Activated CD4-positive, alpha-beta T cell treated with anti-CD3 and anti-CD28 coated beads, Interleukin-2, amount 10 ng/mL, durations not matched to agents 24 days and 14 days (primary cell): Measurements from ENCODE around the gene SLC25A25. TPM values are rescaled to one million over a fixed set of nuclear protein-coding genes. Genes with fewer than 3 reads are reported as not detected.
A peak's percentile ranks its signal among the peaks of the same experiment; 100 is the strongest.
"Not testable (repeated sequence)": the region's sequence is repeated elsewhere in the genome, so short reads cannot be mapped to it uniquely, and the experiment has no call there.

Source experiments
- DNase-seq: peaks from one replicate; pipeline ENCODE4 v3.0.0; 2022
- H3K27ac Mint-ChIP-seq: one replicate; pipeline ENCODE4 v1.8.0; 2022; ENCODE audit warnings: mild to moderate bottlenecking, mixed read lengths
- H3K27me3 Mint-ChIP-seq: one replicate; pipeline ENCODE4 v1.8.0; 2022; ENCODE audit warnings: mixed read lengths
- H3K36me3 Mint-ChIP-seq: one replicate; pipeline ENCODE4 v1.8.0; 2022; ENCODE audit warnings: low read depth, mild to moderate bottlenecking, mixed read lengths
- H3K4me1 Mint-ChIP-seq: one replicate; pipeline ENCODE4 v1.8.0; 2021; ENCODE audit warnings: mixed read lengths
- H3K4me3 Mint-ChIP-seq: one replicate; pipeline ENCODE4 v1.8.0; 2022; ENCODE audit warnings: mild to moderate bottlenecking, moderate library complexity, mixed read lengths
- H3K9me3 Mint-ChIP-seq: one replicate; pipeline ENCODE4 v1.8.0; 2021; ENCODE audit warnings: mixed read lengths
- intact Hi-C: fragments of 100-400 bp; cut with micrococcal nuclease; formaldehyde crosslinking; loops from one replicate; pipeline ENCODE4 v1.15.1; 2023
- total RNA-seq: library from RNA; stranded (reverse); gene quantifications from 2 replicates; pipeline ENCODE4 v1.2.3, GENCODE V29; 2022

The SLC25A25 gene
- total RNA-seq, 1 donor from 2014 or later, result 14.0 TPM

- no peak for DNase-seq
These were observed 40.4 kb downstream of the SLC25A25 start for GRCh38 chr9:128108269-128109049.

DNA sequence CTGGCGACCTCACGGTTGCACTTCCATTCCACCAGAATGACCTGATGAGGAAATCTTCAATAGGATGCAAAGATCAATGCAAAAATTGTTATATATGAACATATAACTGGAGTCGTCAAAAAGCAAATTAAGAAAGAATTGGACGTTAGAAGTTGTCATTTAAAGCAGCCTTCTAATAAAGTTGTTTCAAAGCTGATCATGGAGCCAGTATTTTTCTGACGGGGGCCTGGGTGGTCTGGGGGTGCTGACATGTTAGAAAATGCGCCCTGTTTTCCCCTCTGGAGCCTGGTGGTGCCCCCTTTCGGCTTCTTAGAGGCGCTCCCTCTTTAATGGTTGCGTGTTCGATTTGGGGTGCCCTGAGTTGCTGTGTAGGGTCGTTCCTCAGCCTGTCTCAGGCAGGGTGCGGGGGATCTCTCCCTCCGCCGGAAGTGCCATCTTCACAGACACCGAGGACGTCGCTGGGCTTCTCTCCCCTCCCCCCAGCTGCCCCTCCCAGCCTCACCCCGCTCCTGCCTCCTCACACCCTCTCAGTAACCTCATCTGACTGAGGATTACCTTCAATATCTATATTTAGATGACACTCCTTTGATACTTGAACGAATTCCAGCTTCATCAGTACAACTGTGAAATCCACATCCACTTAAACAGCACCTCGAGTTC is 41.1 kb downstream of the SLC25A25 start:
- intact Hi-C loops, result no loop called here
- no peak for DNase-seq
- Mint-ChIP-seq H3K4me3 (no peak overlapping the region), H3K4me1 (peaks cover 3% of the 10 kb centered on the region), H3K27me3 (no peaks in the 10 kb centered on the region), H3K36me3 (peaks cover 28% of the 10 kb centered on the region), H3K9me3 (no peaks in the 10 kb centered on the region), H3K27ac (no peak overlapping the region)

More at GRCh38 chr9:128108269-128109049, 40.4 kb downstream of the SLC25A25 start:
- Mint-ChIP-seq H3K36me3 (peaks cover 33% of the 10 kb centered on the region), H3K27me3 (no peaks in the 10 kb centered on the region), H3K9me3 (no peaks in the 10 kb centered on the region), H3K27ac (no peak overlapping the region), H3K4me1 (peaks cover 6% of the 10 kb centered on the region), H3K4me3 (no peak overlapping the region)
- intact Hi-C loops, result no loop called here

DNA sequence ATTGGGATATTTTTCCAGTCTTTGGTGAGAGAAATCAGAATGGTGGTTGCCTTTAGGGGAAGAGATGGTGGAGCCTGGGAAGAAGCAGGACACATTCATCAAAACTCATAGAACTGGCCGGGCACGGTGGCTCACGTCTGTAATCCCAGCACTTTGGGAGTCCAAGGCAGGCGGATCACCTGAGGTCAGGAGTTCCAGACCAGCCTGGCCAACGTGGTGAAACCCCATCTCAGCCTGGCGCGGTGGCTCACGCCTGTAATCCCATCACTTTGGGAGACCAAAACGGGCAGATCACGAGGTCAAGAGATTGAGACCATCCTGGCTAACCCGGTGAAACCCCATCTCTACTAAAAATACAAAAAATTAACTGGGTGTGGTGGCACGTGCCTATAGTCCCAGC is 43.7 kb downstream of the SLC25A25 start:
- H3K4me1 Mint-ChIP-seq, intact Hi-C loops, H3K27me3 Mint-ChIP-seq, H3K9me3 Mint-ChIP-seq, H3K4me3 Mint-ChIP-seq, DNase-seq, H3K27ac Mint-ChIP-seq: not testable (repeated sequence)
- peaks cover 27% of the 10 kb centered on the region for H3K36me3 Mint-ChIP-seq

- H3K4me3 Mint-ChIP-seq, result no peak overlapping the region
- DNase-seq, result no peak
- no peaks in the 10 kb centered on the region for H3K9me3 Mint-ChIP-seq
- peaks cover 12% of the 10 kb centered on the region for H3K4me1 Mint-ChIP-seq
- H3K36me3 Mint-ChIP-seq, result peaks cover 24% of the 10 kb centered on the region
- H3K27me3 Mint-ChIP-seq, result no peaks in the 10 kb centered on the region
- intact Hi-C loops, result no loop called here
- no peak overlapping the region for H3K27ac Mint-ChIP-seq
These were observed 45.7 kb downstream of the SLC25A25 start for GRCh38 chr9:128113526-128114325.

GRCh38 chr9:128114326-128115186 is 46.5 kb downstream of the SLC25A25 start:
- Mint-ChIP-seq H3K27ac (no peak overlapping the region), H3K4me1 (peaks cover 11% of the 10 kb centered on the region), H3K4me3 (no peak overlapping the region), H3K36me3 (peaks cover 20% of the 10 kb centered on the region), H3K9me3 (no peaks in the 10 kb centered on the region), H3K27me3 (no peaks in the 10 kb centered on the region)
- DNase-seq, result no peak
- intact Hi-C loops, result loop anchor here (5.0 kb wide), 2 partner anchors 32 to 87 kb away; no protein-coding TSS in a partner anchor

DNA sequence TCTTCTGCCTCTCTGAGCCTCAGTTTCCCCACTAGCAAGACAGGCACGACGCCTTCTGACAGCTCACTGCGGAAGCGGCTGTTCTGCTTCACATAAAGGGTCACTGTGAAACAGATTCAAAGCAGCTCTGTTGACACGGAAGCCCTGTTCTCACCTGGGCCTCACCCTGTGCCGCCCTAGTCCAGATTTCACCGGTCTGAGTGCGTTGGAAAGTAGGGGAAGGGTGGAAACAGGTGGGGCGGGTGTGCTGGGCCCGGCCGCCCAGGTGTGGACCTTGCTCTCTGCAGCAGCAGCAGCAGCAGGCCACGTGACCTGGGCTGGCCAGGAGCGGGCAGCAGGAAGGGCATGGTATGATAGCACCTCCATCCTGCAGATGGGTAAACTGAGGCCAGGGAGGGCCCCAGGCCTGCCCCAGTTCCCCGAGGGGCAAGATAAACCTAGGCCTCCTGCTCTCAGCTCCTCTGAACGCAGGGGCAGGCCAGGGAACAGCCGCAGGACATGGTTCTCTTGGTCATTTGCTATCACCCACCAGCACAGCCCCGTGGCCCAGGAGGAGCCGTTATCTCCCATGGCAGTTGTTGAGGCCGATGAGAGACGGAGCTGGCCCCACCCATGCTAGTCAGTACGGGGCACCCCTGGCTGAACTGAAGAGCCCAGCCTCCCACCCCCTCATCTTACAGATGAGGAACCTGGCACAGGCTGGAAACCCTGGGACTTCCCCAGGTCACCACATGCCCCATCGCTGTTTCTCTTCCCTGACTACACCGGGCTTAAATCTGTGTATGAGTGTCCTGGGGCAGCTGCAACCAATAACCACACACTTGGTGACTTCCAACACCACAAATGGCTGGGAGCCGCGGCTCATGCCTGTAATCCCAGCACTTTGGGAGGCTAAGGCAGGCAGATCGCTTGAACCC is 47.4 kb downstream of the SLC25A25 start:
- no peak overlapping the region for H3K27ac Mint-ChIP-seq
- intact Hi-C loops, result loop anchor here (2.0 to 5.0 kb wide), 3 partner anchors 33 to 173 kb away; no protein-coding TSS in a partner anchor
- H3K36me3 Mint-ChIP-seq, result peaks cover 18% of the 10 kb centered on the region
- no peak overlapping the region for H3K4me3 Mint-ChIP-seq
- H3K27me3 Mint-ChIP-seq, result no peaks in the 10 kb centered on the region
- no peaks in the 10 kb centered on the region for H3K9me3 Mint-ChIP-seq
- peaks cover 9% of the 10 kb centered on the region for H3K4me1 Mint-ChIP-seq
- no peak for DNase-seq

GRCh38 chr9:128116104-128117083 is 48.4 kb downstream of the SLC25A25 start:
- no peak for DNase-seq
- Mint-ChIP-seq H3K36me3 (peaks cover 18% of the 10 kb centered on the region), H3K4me1 (peaks cover 9% of the 10 kb centered on the region), H3K9me3 (no peaks in the 10 kb centered on the region), H3K4me3 (no peak overlapping the region), H3K27ac (no peak overlapping the region), H3K27me3 (no peaks in the 10 kb centered on the region)
- intact Hi-C loops, result loop anchor here (1.0 to 5.0 kb wide), 4 partner anchors 11 to 174 kb away; partner anchors contain the start of gene PTGES2

- DNase-seq, result peak; percentile 99
- Mint-ChIP-seq H3K4me1 (peaks cover 9% of the 10 kb centered on the region), H3K9me3 (no peaks in the 10 kb centered on the region), H3K27me3 (no peaks in the 10 kb centered on the region), H3K36me3 (peaks cover 18% of the 10 kb centered on the region), H3K27ac (peak overlapping the region; percentile 29), H3K4me3 (no peak overlapping the region)
- intact Hi-C loops, result loop anchor here (1.0 to 5.0 kb wide), 4 partner anchors 9 to 175 kb away; partner anchors contain the start of gene PTGES2
These were observed 49.8 kb downstream of the SLC25A25 start for GRCh38 chr9:128117613-128118471.

GRCh38 chr9:128118472-128118857 is 50.4 kb downstream of the SLC25A25 start:
- H3K4me1 Mint-ChIP-seq, result peaks cover 9% of the 10 kb centered on the region
- DNase-seq, result no peak
- no peak overlapping the region for H3K4me3 Mint-ChIP-seq
- H3K36me3 Mint-ChIP-seq, result peaks cover 17% of the 10 kb centered on the region
- no peaks in the 10 kb centered on the region for H3K9me3 Mint-ChIP-seq
- no peaks in the 10 kb centered on the region for H3K27me3 Mint-ChIP-seq
- H3K27ac Mint-ChIP-seq, result no peak overlapping the region
- intact Hi-C loops, result loop anchor here (5.0 kb wide), 2 partner anchors 36 to 91 kb away; no protein-coding TSS in a partner anchor

- peaks cover 9% of the 10 kb centered on the region for H3K4me1 Mint-ChIP-seq
- no peaks in the 10 kb centered on the region for H3K27me3 Mint-ChIP-seq
- no peak overlapping the region for H3K4me3 Mint-ChIP-seq
- H3K36me3 Mint-ChIP-seq, result peaks cover 19% of the 10 kb centered on the region
- DNase-seq, result no peak
- no peaks in the 10 kb centered on the region for H3K9me3 Mint-ChIP-seq
- no peak overlapping the region for H3K27ac Mint-ChIP-seq
- intact Hi-C loops, result loop anchor here (5.0 kb wide), 2 partner anchors 37 to 92 kb away; no protein-coding TSS in a partner anchor
These were observed 51.1 kb downstream of the SLC25A25 start for GRCh38 chr9:128118971-128119665.
